C4-2B (cell line): ENCODE data around the gene GYS1.
A peak's percentile ranks its signal among the peaks of the same experiment; 100 is the strongest.

Experiments
- H3K27ac ChIP-seq: fragments of 450-650 bp; 2 replicates; pipeline ENCODE4 v1.5.1; 2017
- ZFX ChIP-seq: fragments of 450-650 bp; IDR thresholded peaks from 2 replicates; pipeline ENCODE4 v1.6.1; 2017
- TF ChIP-seq, protein P1 (sequence below): fragments of 450-650 bp; conservative IDR thresholded peaks from 2 replicates; pipeline ENCODE4 v1.5.1; 2017; ENCODE audit warnings: mild to moderate bottlenecking

GYS1 gene

GRCh38 chr19:49004964-49005614 lies 12.0 kb upstream of the GYS1 start:
- TF ChIP-seq, protein P1, sequence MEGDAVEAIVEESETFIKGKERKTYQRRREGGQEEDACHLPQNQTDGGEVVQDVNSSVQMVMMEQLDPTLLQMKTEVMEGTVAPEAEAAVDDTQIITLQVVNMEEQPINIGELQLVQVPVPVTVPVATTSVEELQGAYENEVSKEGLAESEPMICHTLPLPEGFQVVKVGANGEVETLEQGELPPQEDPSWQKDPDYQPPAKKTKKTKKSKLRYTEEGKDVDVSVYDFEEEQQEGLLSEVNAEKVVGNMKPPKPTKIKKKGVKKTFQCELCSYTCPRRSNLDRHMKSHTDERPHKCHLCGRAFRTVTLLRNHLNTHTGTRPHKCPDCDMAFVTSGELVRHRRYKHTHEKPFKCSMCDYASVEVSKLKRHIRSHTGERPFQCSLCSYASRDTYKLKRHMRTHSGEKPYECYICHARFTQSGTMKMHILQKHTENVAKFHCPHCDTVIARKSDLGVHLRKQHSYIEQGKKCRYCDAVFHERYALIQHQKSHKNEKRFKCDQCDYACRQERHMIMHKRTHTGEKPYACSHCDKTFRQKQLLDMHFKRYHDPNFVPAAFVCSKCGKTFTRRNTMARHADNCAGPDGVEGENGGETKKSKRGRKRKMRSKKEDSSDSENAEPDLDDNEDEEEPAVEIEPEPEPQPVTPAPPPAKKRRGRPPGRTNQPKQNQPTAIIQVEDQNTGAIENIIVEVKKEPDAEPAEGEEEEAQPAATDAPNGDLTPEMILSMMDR: no peak
- no peak for TF ChIP-seq ZFX
- no peak overlapping the region for H3K27ac ChIP-seq

GRCh38 chr19:49004133-49004532 lies 11.0 kb upstream of the GYS1 start:
- TF ChIP-seq, protein P1: no peak
- no peak for TF ChIP-seq ZFX
- no peak overlapping the region for H3K27ac ChIP-seq

- no peak for TF ChIP-seq ZFX
- TF ChIP-seq, protein P1: peak; percentile 53
These were observed 6.6 kb upstream of the GYS1 start for GRCh38 chr19:48999481-49000325.

DNA sequence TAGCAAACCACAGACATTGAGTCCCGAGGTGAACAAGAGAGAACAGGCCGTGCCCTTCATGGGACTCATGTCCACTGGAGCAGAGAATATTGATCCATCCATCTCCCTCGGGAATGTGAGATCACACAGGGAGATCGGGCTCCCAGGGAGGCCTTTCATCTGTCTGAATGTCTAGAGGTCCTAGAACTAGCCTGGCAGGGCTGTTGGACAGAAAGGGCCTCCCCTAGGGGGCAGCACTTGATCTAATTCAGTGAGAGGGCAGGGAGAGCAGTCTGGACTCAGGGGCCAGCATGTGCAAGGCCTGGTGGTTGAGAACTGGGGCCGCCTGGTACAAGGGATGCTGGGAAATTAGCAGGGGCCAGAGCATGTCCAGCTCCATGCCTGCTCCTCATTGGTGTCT lies 4.9 kb upstream of the GYS1 start:
- H3K27ac ChIP-seq: no peak overlapping the region
- no peak for TF ChIP-seq ZFX
- TF ChIP-seq, protein P1: peak; percentile 51

More at GRCh38 chr19:48999481-49000325, 6.6 kb upstream of the GYS1 start:
- no peak overlapping the region for H3K27ac ChIP-seq

DNA sequence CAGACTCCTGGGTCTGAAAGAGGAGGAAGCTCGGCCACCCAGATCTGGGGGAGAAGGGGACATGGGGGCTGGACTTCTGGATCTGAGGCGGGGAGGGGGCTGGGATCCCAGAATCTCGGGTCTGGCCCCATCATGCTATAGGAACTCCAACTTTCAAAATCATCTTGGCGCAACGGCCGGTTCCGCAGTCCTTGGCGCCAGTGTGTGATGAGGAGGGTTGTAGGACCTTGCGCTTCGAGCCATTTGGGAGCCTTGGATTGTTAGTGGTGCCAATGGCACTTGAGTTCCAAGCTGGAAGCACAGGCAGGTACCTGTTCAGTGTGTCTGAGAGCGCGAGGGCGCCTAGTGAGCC lies 902 bp upstream of the GYS1 start:
- no peak for TF ChIP-seq ZFX
- TF ChIP-seq, protein P1: no peak
- H3K27ac ChIP-seq: peak overlapping the region; percentile 92

GRCh38 chr19:48992581-48993174 lies 431 bp downstream of the GYS1 start:
- TF ChIP-seq, protein P1: no peak
- no peak for TF ChIP-seq ZFX
- peak overlapping the region; percentile 92 for H3K27ac ChIP-seq
